Astrocyte (in vitro differentiated cells and primary cell): ENCODE data around the gene GALNT18.

ENCODE experiments used
- EZH2 ChIP-seq: IDR thresholded peaks from 2 replicates; pipeline ENCODE4 v1.6.1; 2012; ENCODE audit warnings: mild to moderate bottlenecking, low read length, inconsistent platforms; ENCODE audit not compliant: insufficient read depth
- TF ChIP-seq, protein P1 (sequence below): IDR thresholded peaks from 2 replicates; pipeline ENCODE4 v1.5.1; 2011; ENCODE audit warnings: low read depth, mild to moderate bottlenecking, inconsistent platforms, low read length, moderate library complexity; ENCODE audit not compliant: insufficient read depth

DNA sequence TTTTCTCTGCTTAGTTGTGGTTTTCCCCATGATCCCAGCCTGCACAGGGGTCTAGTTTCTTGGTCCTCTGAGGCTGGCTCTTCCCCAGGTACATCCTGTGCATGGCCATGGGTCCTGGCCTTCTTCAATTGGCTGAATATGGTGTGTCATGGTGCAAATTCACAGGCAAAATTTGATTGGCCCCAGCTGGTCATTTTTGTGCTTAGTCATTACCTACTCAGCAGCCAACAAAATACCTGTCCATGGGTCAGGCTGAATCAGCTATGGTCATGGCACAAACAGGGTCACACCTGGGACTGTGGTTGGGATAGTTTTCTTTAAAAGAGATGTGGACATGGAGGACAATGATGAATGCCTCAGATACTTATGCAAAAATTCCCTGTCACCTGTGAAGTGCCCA lies 354.5 kb downstream of the GALNT18 start:
- TF ChIP-seq, protein P1, sequence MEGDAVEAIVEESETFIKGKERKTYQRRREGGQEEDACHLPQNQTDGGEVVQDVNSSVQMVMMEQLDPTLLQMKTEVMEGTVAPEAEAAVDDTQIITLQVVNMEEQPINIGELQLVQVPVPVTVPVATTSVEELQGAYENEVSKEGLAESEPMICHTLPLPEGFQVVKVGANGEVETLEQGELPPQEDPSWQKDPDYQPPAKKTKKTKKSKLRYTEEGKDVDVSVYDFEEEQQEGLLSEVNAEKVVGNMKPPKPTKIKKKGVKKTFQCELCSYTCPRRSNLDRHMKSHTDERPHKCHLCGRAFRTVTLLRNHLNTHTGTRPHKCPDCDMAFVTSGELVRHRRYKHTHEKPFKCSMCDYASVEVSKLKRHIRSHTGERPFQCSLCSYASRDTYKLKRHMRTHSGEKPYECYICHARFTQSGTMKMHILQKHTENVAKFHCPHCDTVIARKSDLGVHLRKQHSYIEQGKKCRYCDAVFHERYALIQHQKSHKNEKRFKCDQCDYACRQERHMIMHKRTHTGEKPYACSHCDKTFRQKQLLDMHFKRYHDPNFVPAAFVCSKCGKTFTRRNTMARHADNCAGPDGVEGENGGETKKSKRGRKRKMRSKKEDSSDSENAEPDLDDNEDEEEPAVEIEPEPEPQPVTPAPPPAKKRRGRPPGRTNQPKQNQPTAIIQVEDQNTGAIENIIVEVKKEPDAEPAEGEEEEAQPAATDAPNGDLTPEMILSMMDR = no peak
- no peak for TF ChIP-seq EZH2
